Measurements from ENCODE around the gene PPP4R1. TPM values are rescaled to one million over a fixed set of nuclear protein-coding genes. Genes with fewer than 3 reads are reported as not detected.

The PPP4R1 gene
- total RNA-seq, 3 donors from 2014 or later = 79.6 to 109 (median 81.3) TPM

DNA sequence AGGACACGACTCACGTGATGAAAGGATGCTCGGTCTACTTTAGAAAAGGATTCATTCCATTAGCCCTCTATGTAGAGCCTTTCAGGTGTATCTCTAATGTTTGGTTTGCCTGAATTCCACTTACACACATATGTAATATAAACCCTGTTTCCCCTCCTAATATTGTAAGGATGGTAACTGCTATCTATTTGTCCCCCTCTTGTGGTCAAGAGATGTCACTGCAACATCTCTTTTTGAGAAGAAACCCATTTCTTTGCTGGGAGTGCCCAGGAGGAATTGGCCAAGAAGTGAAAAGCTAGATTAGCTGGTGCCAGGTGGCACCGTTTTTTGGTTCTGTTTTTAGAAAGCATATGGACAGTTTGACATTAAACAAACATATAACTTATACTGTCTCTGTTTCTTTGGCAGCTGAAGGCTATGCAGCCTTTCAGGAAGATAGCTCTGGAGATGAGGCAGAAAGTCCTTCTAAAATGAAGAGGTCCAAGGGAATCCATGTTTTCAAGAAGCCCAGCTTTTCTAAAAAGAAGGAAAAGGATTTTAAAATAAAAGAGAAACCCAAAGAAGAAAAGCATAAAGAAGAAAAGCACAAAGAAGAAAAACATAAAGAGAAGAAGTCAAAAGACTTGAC is 97.8 kb downstream of the PPP4R1 start:
- H3K9me3 ChIP-seq = no peaks in the 10 kb centered on the region
- TF ChIP-seq, protein P1, sequence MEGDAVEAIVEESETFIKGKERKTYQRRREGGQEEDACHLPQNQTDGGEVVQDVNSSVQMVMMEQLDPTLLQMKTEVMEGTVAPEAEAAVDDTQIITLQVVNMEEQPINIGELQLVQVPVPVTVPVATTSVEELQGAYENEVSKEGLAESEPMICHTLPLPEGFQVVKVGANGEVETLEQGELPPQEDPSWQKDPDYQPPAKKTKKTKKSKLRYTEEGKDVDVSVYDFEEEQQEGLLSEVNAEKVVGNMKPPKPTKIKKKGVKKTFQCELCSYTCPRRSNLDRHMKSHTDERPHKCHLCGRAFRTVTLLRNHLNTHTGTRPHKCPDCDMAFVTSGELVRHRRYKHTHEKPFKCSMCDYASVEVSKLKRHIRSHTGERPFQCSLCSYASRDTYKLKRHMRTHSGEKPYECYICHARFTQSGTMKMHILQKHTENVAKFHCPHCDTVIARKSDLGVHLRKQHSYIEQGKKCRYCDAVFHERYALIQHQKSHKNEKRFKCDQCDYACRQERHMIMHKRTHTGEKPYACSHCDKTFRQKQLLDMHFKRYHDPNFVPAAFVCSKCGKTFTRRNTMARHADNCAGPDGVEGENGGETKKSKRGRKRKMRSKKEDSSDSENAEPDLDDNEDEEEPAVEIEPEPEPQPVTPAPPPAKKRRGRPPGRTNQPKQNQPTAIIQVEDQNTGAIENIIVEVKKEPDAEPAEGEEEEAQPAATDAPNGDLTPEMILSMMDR (IDR thresholded peaks at IDR 0.05) = peak; percentile 67
- DNase-seq (peak in 1 of 3 donors; percentile 30), ATAC-seq (peak; percentile 72)
- H3K36me3 ChIP-seq (ENCODE audit: low read depth) = no peaks in the 10 kb centered on the region
- intact Hi-C loops (cut with DNase I, micrococcal nuclease) = no loop called here
- no peak overlapping the region for H3K4me3 ChIP-seq
- no peaks in the 10 kb centered on the region for H3K4me1 ChIP-seq (ENCODE audit: low read depth)

GRCh38 chr18:9513971-9514512 is 100.3 kb downstream of the PPP4R1 start:
- no peak for DNase-seq
- H3K9me3 ChIP-seq = no peaks in the 10 kb centered on the region
- H3K4me3 ChIP-seq = no peak overlapping the region
- TF ChIP-seq, protein P1 (IDR thresholded peaks at IDR 0.05) = no peak
- ATAC-seq = no peak
- H3K4me1 ChIP-seq (ENCODE audit: low read depth) = no peaks in the 10 kb centered on the region
- no peaks in the 10 kb centered on the region for H3K36me3 ChIP-seq (ENCODE audit: low read depth)
- intact Hi-C loops (cut with DNase I, micrococcal nuclease) = no loop called here

DNA sequence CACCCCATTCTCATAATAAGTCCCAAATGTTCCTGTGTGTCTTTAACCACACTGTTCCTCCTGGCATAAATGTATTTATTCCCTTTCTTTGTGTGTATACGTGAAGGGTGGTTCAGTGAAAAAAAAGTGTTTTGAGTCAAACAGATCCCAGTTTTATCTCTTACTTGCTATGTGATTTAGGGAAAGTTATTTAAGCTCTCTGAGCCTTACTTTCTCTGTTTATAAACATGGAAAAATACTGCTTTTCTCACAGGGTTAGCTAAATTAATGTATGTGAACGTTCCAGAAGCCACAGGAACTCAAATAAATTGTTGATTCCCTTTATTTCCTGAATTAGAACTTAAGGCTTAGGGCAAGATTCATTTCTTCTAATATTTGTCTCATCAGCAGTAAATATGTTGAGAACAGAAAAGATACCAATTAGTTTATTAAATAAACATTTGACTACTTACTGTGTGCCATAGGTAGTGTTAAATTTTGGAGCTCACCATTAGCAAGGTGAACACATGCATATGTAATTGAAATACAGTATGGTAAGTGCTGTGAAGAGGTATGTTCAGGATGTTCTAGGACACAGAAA is 105.8 kb downstream of the PPP4R1 start:
- ATAC-seq = no peak

GRCh38 chr18:9507565-9508088 is 106.7 kb downstream of the PPP4R1 start:
- ATAC-seq (no peak), DNase-seq (no peak)
- TF ChIP-seq, protein P1 (IDR thresholded peaks at IDR 0.05) = no peak
- H3K9me3 ChIP-seq = peaks cover 7% of the 10 kb centered on the region
- intact Hi-C loops (cut with DNase I, micrococcal nuclease) = no loop called here
- peaks cover 3% of the 10 kb centered on the region for H3K4me1 ChIP-seq (ENCODE audit: low read depth)
- no peaks in the 10 kb centered on the region for H3K36me3 ChIP-seq (ENCODE audit: low read depth)
- no peak overlapping the region for H3K4me3 ChIP-seq

More for the DNA sequence above, 105.8 kb downstream of the PPP4R1 start:
- intact Hi-C loops (cut with DNase I, micrococcal nuclease) = no loop called here
- H3K36me3 ChIP-seq (ENCODE audit: low read depth) = no peaks in the 10 kb centered on the region
- no peak for DNase-seq
- H3K4me3 ChIP-seq = no peak overlapping the region
- H3K9me3 ChIP-seq = no peaks in the 10 kb centered on the region
- TF ChIP-seq, protein P1 (IDR thresholded peaks at IDR 0.05) = no peak
- peaks cover 3% of the 10 kb centered on the region for H3K4me1 ChIP-seq (ENCODE audit: low read depth)

GRCh38 chr18:9506046-9506792 is 108.1 kb downstream of the PPP4R1 start:
- ATAC-seq (peak; percentile 86), DNase-seq (peak in 1 of 3 donors; percentile 52)
- Histone ChIP-seq H3K36me3 (ENCODE audit: low read depth) (no peaks in the 10 kb centered on the region), H3K4me1 (ENCODE audit: low read depth) (peaks cover 3% of the 10 kb centered on the region), H3K4me3 (no peak overlapping the region), H3K9me3 (peaks cover 11% of the 10 kb centered on the region)
- intact Hi-C loops (cut with DNase I, micrococcal nuclease) = no loop called here
- TF ChIP-seq, protein P1 (IDR thresholded peaks at IDR 0.05) = no peak

Other genes with a start within 250 kb of the PPP4R1 start
- gene RALBP1, start 139.0 kb downstream of the PPP4R1 start, total RNA-seq = 10 to 100 TPM; 51.1 to 80.3 (median 51.1) TPM
- 10 to 100 TPM; 12.8 to 58.5 (median 27.4) TPM for gene RAB31, start 93.7 kb upstream of the PPP4R1 start, total RNA-seq

All from mucosa of descending colon (tissue), 3 donors.